DMS79 (cell line): ENCODE measurements around the gene MYCBPAP.

Experiments used
- DNase-seq: peaks from one replicate; lab custom pipeline; 2025; lab: John Stamatoyannopoulos, UW

MYCBPAP gene

GRCh38 chr17:50491505-50491904 is 16.7 kb upstream of the MYCBPAP start:
- no peak for DNase-seq

- DNase-seq = no peak
Observed at GRCh38 chr17:50492214-50492613, 16.0 kb upstream of the MYCBPAP start.

GRCh38 chr17:50493744-50494143 is 14.5 kb upstream of the MYCBPAP start:
- DNase-seq = no peak

GRCh38 chr17:50495217-50495823 is 12.9 kb upstream of the MYCBPAP start:
- no peak for DNase-seq

- no peak for DNase-seq
Observed at GRCh38 chr17:50495918-50496317, 12.3 kb upstream of the MYCBPAP start.

- no peak for DNase-seq
Observed at GRCh38 chr17:50498021-50498874, 10.0 kb upstream of the MYCBPAP start.

GRCh38 chr17:50499270-50499669 is 9.0 kb upstream of the MYCBPAP start:
- DNase-seq = no peak

- no peak for DNase-seq
Observed at GRCh38 chr17:50499721-50500120, 8.5 kb upstream of the MYCBPAP start.

GRCh38 chr17:50501054-50501453 is 7.2 kb upstream of the MYCBPAP start:
- DNase-seq = no peak

- DNase-seq = no peak
Observed at GRCh38 chr17:50502301-50502990, 5.8 kb upstream of the MYCBPAP start.

GRCh38 chr17:50505591-50506130 is 2.6 kb upstream of the MYCBPAP start:
- DNase-seq = no peak

- no peak for DNase-seq
Observed at GRCh38 chr17:50506298-50506697, 1.9 kb upstream of the MYCBPAP start.

GRCh38 chr17:50508573-50509460 is 578 bp downstream of the MYCBPAP start:
- no peak for DNase-seq

GRCh38 chr17:50511058-50511457 is 2.8 kb downstream of the MYCBPAP start:
- no peak for DNase-seq

GRCh38 chr17:50513495-50513894 is 5.3 kb downstream of the MYCBPAP start:
- no peak for DNase-seq

- no peak for DNase-seq
Observed at GRCh38 chr17:50514388-50514787, 6.1 kb downstream of the MYCBPAP start.

- DNase-seq = no peak
Observed at GRCh38 chr17:50514936-50515702, 6.9 kb downstream of the MYCBPAP start.

- DNase-seq = no peak
Observed at GRCh38 chr17:50517011-50517410, 8.8 kb downstream of the MYCBPAP start.

- no peak for DNase-seq
Observed at GRCh38 chr17:50517504-50518383, 9.5 kb downstream of the MYCBPAP start.
